Measurements from ENCODE around the gene MTG2. TPM values are rescaled to one million over a fixed set of nuclear protein-coding genes. Genes with fewer than 3 reads are reported as not detected.
A peak's percentile ranks its signal among the peaks of the same experiment; 100 is the strongest.

Gene MTG2
- total and polyA plus RNA-seq, 2 of the 4 experiments (the other 2 are of a cell fraction): 11.5 to 25.2 TPM

DNA sequence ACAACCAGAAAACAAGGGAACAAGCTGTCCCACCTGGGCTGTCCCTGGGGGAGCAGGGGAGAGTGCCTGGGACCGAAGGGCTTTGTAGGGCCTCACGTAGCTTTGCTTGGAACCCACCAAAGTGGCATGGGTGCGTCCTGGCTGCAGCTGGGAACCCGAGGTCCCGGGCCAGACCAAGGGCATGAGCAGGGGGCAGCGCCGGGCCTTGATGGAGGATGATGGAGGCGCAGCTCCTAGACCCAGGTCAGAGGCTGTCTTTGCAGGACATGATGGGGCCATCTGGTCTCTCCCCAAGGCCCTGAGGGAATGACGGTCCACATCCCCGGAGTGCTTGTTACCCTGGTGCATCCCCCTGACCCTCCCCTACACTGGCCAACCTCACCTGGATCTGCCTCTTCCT is 47.9 kb downstream of the MTG2 start:
- no peak overlapping the region for H3K14ac ChIP-seq (replicated peaks; ENCODE audit: low read depth, low read length)
- H3K27ac ChIP-seq (ENCODE audit: insufficient read depth, low read length): no peak overlapping the region
- no peak overlapping the region for H4K5ac ChIP-seq (ENCODE audit: low read depth, low read length)
- peak overlapping the region; percentile 60 for H2BK5ac ChIP-seq (ENCODE audit: low read depth, low read length, poor library complexity, severe bottlenecking)
- no peaks in the 10 kb centered on the region for H3K4me1 ChIP-seq (ENCODE audit: control insufficient read depth, insufficient read depth, low read length)
- H2AFZ ChIP-seq (replicated peaks; ENCODE audit: low read length, poor library complexity): peak overlapping the region; percentile 5
- ATAC-seq (ENCODE audit: low read depth): no peak
- in situ Hi-C loops (cut with MboI; ENCODE audit: low sequenced_read_pairs): no loop called here
- no peak overlapping the region for H3K4me2 ChIP-seq (ENCODE audit: low read depth, low read length)
- no peak overlapping the region for H3K4ac ChIP-seq (ENCODE audit: low read depth, low read length)
- H4K20me1 ChIP-seq (ENCODE audit: insufficient read depth, low read length): peaks cover 4% of the 10 kb centered on the region; the same call in 1 of the 2 replicates
- H3K27me3 ChIP-seq (ENCODE audit: control insufficient read depth, insufficient read depth, low read length): peaks cover 46% of the 10 kb centered on the region
- POLR2A ChIA-PET (ENCODE audit: unreplicated experiment): no interaction called here
- H3K9me1 ChIP-seq (ENCODE audit: insufficient read depth, low read length): no peaks in the 10 kb centered on the region
- 63% methylated on average over 4 of the region's 10 CpGs; no CpG with 5 or more reads in 1 of the 2 experiments for WGBS, 2 experiments (ENCODE audit: extremely low coverage in 2 of 2, insufficient read length in 1 of 2)
- H4K91ac ChIP-seq (ENCODE audit: insufficient read depth, low read depth, low read length): no peak overlapping the region
- H2BK20ac ChIP-seq (ENCODE audit: low read depth, low read length): no peak overlapping the region
- dilution Hi-C loops (cut with HindIII; ENCODE audit: low sequenced_read_pairs, unreplicated experiment): no loop called here
- H3K56ac ChIP-seq (ENCODE audit: extremely low read depth, insufficient read depth, low read length): no peak overlapping the region
- no peak overlapping the region for H4K8ac ChIP-seq (ENCODE audit: low read depth in 2 of 2, low read length in 2 of 2)
- no peak overlapping the region for H2BK120ac ChIP-seq (ENCODE audit: low read depth, low read length)
- no peak overlapping the region for H3K23ac ChIP-seq (ENCODE audit: low read depth, low read length)
- H2AK5ac ChIP-seq (ENCODE audit: low read depth, low read length): no peak overlapping the region
- no peak overlapping the region for H2BK15ac ChIP-seq (ENCODE audit: low read depth, low read length)
- H2AK9ac ChIP-seq (replicated peaks; ENCODE audit: low read depth, low read length, poor library complexity): no peak overlapping the region
- no peak overlapping the region for H3K18ac ChIP-seq (ENCODE audit: low read depth, low read length)
- no peak overlapping the region for H3K9ac ChIP-seq (ENCODE audit: low read depth, low read length)
- TF ChIP-seq POLR2A (IDR thresholded peaks at IDR 0.05; ENCODE audit: low read depth, low read length): no peak
- TF ChIP-seq USF2 (IDR thresholded peaks at IDR 0.05; ENCODE audit: low read depth, low read length): no peak
- no peak for TF ChIP-seq MAFK (IDR thresholded peaks at IDR 0.05; ENCODE audit: low read depth, low read length)
- no peak for TF ChIP-seq MXI1 (IDR thresholded peaks at IDR 0.05; ENCODE audit: borderline replicate concordance, low read depth, low read length)
- no peak for TF ChIP-seq RCOR1 (IDR thresholded peaks at IDR 0.05; ENCODE audit: insufficient replicate concordance, low read length)
- TF ChIP-seq CEBPB (IDR thresholded peaks at IDR 0.05; ENCODE audit: low read depth, low read length): no peak
- no peak for TF ChIP-seq BHLHE40 (IDR thresholded peaks at IDR 0.05; ENCODE audit: low read depth, low read length)
- TF ChIP-seq RFX5 (IDR thresholded peaks at IDR 0.05; ENCODE audit: low read depth, low read length): no peak
- TF ChIP-seq, protein P1, sequence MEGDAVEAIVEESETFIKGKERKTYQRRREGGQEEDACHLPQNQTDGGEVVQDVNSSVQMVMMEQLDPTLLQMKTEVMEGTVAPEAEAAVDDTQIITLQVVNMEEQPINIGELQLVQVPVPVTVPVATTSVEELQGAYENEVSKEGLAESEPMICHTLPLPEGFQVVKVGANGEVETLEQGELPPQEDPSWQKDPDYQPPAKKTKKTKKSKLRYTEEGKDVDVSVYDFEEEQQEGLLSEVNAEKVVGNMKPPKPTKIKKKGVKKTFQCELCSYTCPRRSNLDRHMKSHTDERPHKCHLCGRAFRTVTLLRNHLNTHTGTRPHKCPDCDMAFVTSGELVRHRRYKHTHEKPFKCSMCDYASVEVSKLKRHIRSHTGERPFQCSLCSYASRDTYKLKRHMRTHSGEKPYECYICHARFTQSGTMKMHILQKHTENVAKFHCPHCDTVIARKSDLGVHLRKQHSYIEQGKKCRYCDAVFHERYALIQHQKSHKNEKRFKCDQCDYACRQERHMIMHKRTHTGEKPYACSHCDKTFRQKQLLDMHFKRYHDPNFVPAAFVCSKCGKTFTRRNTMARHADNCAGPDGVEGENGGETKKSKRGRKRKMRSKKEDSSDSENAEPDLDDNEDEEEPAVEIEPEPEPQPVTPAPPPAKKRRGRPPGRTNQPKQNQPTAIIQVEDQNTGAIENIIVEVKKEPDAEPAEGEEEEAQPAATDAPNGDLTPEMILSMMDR (conservative IDR thresholded peaks at IDR 0.05; ENCODE audit: low read depth, low read length): no peak
- TF ChIP-seq, protein P2, sequence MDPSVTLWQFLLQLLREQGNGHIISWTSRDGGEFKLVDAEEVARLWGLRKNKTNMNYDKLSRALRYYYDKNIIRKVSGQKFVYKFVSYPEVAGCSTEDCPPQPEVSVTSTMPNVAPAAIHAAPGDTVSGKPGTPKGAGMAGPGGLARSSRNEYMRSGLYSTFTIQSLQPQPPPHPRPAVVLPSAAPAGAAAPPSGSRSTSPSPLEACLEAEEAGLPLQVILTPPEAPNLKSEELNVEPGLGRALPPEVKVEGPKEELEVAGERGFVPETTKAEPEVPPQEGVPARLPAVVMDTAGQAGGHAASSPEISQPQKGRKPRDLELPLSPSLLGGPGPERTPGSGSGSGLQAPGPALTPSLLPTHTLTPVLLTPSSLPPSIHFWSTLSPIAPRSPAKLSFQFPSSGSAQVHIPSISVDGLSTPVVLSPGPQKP (IDR thresholded peaks at IDR 0.05; ENCODE audit: borderline replicate concordance, low read depth, low read length): no peak
- TF ChIP-seq SMC3 (IDR thresholded peaks at IDR 0.05; ENCODE audit: low read depth, low read length): no peak
- TF ChIP-seq CHD1 (IDR thresholded peaks at IDR 0.05; ENCODE audit: low read depth, low read length): no peak
- no peak for TF ChIP-seq RAD21 (IDR thresholded peaks at IDR 0.05; ENCODE audit: low read length)
- TF ChIP-seq NFE2L2 (IDR thresholded peaks at IDR 0.05; ENCODE audit: low read depth, low read length): no peak
- TF ChIP-seq MAZ (IDR thresholded peaks at IDR 0.05; ENCODE audit: borderline replicate concordance, low read depth, low read length): no peak
- H3K9me3 ChIP-seq (ENCODE audit: control insufficient read depth, insufficient read depth, low read length): peaks cover 4% of the 10 kb centered on the region
- no peaks in the 10 kb centered on the region for H3K36me3 ChIP-seq (ENCODE audit: control insufficient read depth, insufficient read depth, low read length)
- no peak for DNase-seq
- CTCF ChIA-PET: no interaction called here
- H3K79me1 ChIP-seq (ENCODE audit: low read depth in 1 of 2, low read length in 2 of 2): no peaks in the 10 kb centered on the region
- intact Hi-C loops (cut with micrococcal nuclease): no loop called here
- no TSS peak for BruUV-seq (replicated peaks)
- no peak overlapping the region for H3K4me3 ChIP-seq (ENCODE audit: insufficient read depth, low read depth, low read length)

All from IMR-90 (cell line).